Adipocyte (in vitro differentiated cells): ENCODE measurements around the gene C19orf38.

ENCODE experiments used
- DNase-seq: peaks from one replicate; pipeline ENCODE4 v3.0.0-alpha.2; 2015; ENCODE audit warnings: low read depth
- H3K27me3 ChIP-seq: replicated peaks from 2 replicates; pipeline ENCODE4 v1.7.0; 2013; ENCODE audit warnings: mild to moderate bottlenecking, low read length, moderate library complexity; ENCODE audit not compliant: control insufficient read depth, insufficient read depth
- H3K36me3 ChIP-seq: 2 replicates; pipeline ENCODE4 v1.7.0; 2013; ENCODE audit warnings: low read length, mild to moderate bottlenecking, moderate library complexity; ENCODE audit not compliant: control insufficient read depth, insufficient read depth, severe bottlenecking
- H3K4me1 ChIP-seq: 2 replicates; pipeline ENCODE4 v1.7.0; 2013; ENCODE audit warnings: mild to moderate bottlenecking, low read length, moderate library complexity; ENCODE audit not compliant: control insufficient read depth, insufficient read depth
- H3K4me3 ChIP-seq: 2 replicates; pipeline ENCODE4 v1.7.0; 2013; ENCODE audit warnings: mild to moderate bottlenecking, low read length, moderate library complexity
- H3K9ac ChIP-seq: 2 replicates; pipeline ENCODE4 v1.7.0; 2013; ENCODE audit warnings: mild to moderate bottlenecking, low read length, moderate library complexity
- H3K9me3 ChIP-seq: 2 replicates; pipeline ENCODE4 v1.7.0; 2013; ENCODE audit warnings: mild to moderate bottlenecking, low read length, moderate library complexity; ENCODE audit not compliant: control insufficient read depth

C19orf38 gene

GRCh38 chr19:10826846-10827245 lies 21.4 kb upstream of the C19orf38 start:
- Histone ChIP-seq H3K36me3 (peaks cover 59% of the 10 kb centered on the region), H3K27me3 (no peaks in the 10 kb centered on the region), H3K9me3 (no peaks in the 10 kb centered on the region), H3K4me3 (no peak overlapping the region), H3K4me1 (peaks cover 6% of the 10 kb centered on the region), H3K9ac (no peak overlapping the region)
- no peak for DNase-seq

- DNase-seq, result no peak
- H3K36me3 ChIP-seq, result peaks cover 71% of the 10 kb centered on the region
- no peak overlapping the region for H3K4me3 ChIP-seq
- peaks cover 6% of the 10 kb centered on the region for H3K4me1 ChIP-seq
- no peaks in the 10 kb centered on the region for H3K9me3 ChIP-seq
- no peak overlapping the region for H3K9ac ChIP-seq
- no peaks in the 10 kb centered on the region for H3K27me3 ChIP-seq
Observed at GRCh38 chr19:10828981-10829821, 19.0 kb upstream of the C19orf38 start.

- Histone ChIP-seq H3K36me3 (peaks cover 64% of the 10 kb centered on the region), H3K4me3 (no peak overlapping the region), H3K4me1 (peaks cover 8% of the 10 kb centered on the region), H3K27me3 (no peaks in the 10 kb centered on the region), H3K9me3 (no peaks in the 10 kb centered on the region), H3K9ac (no peak overlapping the region)
- no peak for DNase-seq
Observed at GRCh38 chr19:10829967-10830366, 18.2 kb upstream of the C19orf38 start.

GRCh38 chr19:10830370-10830769 lies 17.8 kb upstream of the C19orf38 start:
- no peaks in the 10 kb centered on the region for H3K27me3 ChIP-seq
- no peak overlapping the region for H3K4me3 ChIP-seq
- H3K4me1 ChIP-seq, result peaks cover 12% of the 10 kb centered on the region
- H3K36me3 ChIP-seq, result peaks cover 62% of the 10 kb centered on the region
- no peak for DNase-seq
- no peak overlapping the region for H3K9ac ChIP-seq
- H3K9me3 ChIP-seq, result no peaks in the 10 kb centered on the region

- Histone ChIP-seq H3K9me3 (no peaks in the 10 kb centered on the region), H3K4me3 (no peak overlapping the region), H3K36me3 (peaks cover 57% of the 10 kb centered on the region), H3K27me3 (no peaks in the 10 kb centered on the region), H3K9ac (no peak overlapping the region), H3K4me1 (peaks cover 9% of the 10 kb centered on the region)
- no peak for DNase-seq
Observed at GRCh38 chr19:10830931-10831779, 17.1 kb upstream of the C19orf38 start.

GRCh38 chr19:10831987-10832938 lies 16.0 kb upstream of the C19orf38 start:
- no peak for DNase-seq
- no peak overlapping the region for H3K4me3 ChIP-seq
- no peaks in the 10 kb centered on the region for H3K27me3 ChIP-seq
- peaks cover 47% of the 10 kb centered on the region for H3K36me3 ChIP-seq
- no peak overlapping the region for H3K9ac ChIP-seq
- peaks cover 15% of the 10 kb centered on the region for H3K4me1 ChIP-seq
- no peaks in the 10 kb centered on the region for H3K9me3 ChIP-seq

GRCh38 chr19:10832939-10833296 lies 15.3 kb upstream of the C19orf38 start:
- H3K9ac ChIP-seq, result no peak overlapping the region
- peaks cover 15% of the 10 kb centered on the region for H3K4me1 ChIP-seq
- DNase-seq, result no peak
- no peaks in the 10 kb centered on the region for H3K27me3 ChIP-seq
- no peaks in the 10 kb centered on the region for H3K9me3 ChIP-seq
- H3K4me3 ChIP-seq, result no peak overlapping the region
- H3K36me3 ChIP-seq, result peaks cover 44% of the 10 kb centered on the region

GRCh38 chr19:10835089-10835753 lies 13.0 kb upstream of the C19orf38 start:
- Histone ChIP-seq H3K4me3 (peak overlapping the region; percentile 86), H3K4me1 (peaks cover 15% of the 10 kb centered on the region), H3K36me3 (peaks cover 30% of the 10 kb centered on the region), H3K9ac (peak overlapping the region; percentile 51), H3K9me3 (no peaks in the 10 kb centered on the region), H3K27me3 (no peaks in the 10 kb centered on the region)
- DNase-seq, result no peak

- Histone ChIP-seq H3K27me3 (no peaks in the 10 kb centered on the region), H3K36me3 (peaks cover 25% of the 10 kb centered on the region), H3K9ac (peak within 1 kb of the TSS; percentile 99), H3K9me3 (no peaks in the 10 kb centered on the region), H3K4me1 (peaks cover 15% of the 10 kb centered on the region), H3K4me3 (peak within 1 kb of the TSS; percentile 86)
- DNase-seq, result peak; percentile 100
Observed at GRCh38 chr19:10835754-10836478, 12.3 kb upstream of the C19orf38 start, which contains the start of gene TMED1. TSS of gene TMED1 (minus strand) at chr19:10836212. CDS start at chr19:10836191, 21 bp downstream.
